ENCODE data around the gene CHST8. TPM values are rescaled to one million over a fixed set of nuclear protein-coding genes. Genes with fewer than 3 reads are reported as not detected.

The CHST8 gene
- total RNA-seq, 1 donor from 2014 or later = 3.2 TPM

- TF ChIP-seq, protein P1, sequence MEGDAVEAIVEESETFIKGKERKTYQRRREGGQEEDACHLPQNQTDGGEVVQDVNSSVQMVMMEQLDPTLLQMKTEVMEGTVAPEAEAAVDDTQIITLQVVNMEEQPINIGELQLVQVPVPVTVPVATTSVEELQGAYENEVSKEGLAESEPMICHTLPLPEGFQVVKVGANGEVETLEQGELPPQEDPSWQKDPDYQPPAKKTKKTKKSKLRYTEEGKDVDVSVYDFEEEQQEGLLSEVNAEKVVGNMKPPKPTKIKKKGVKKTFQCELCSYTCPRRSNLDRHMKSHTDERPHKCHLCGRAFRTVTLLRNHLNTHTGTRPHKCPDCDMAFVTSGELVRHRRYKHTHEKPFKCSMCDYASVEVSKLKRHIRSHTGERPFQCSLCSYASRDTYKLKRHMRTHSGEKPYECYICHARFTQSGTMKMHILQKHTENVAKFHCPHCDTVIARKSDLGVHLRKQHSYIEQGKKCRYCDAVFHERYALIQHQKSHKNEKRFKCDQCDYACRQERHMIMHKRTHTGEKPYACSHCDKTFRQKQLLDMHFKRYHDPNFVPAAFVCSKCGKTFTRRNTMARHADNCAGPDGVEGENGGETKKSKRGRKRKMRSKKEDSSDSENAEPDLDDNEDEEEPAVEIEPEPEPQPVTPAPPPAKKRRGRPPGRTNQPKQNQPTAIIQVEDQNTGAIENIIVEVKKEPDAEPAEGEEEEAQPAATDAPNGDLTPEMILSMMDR (IDR thresholded peaks at IDR 0.05) = no peak
- no peak for TF ChIP-seq POLR2A (IDR thresholded peaks at IDR 0.05)
- TF ChIP-seq POLR2AphosphoS5 (IDR thresholded peaks at IDR 0.05; ENCODE audit: insufficient read depth in 1 of 2, low read depth in 1 of 2) = no peak
- no peak for DNase-seq (ENCODE audit: extremely low spot score in 2 of 2)
- H3K36me3 ChIP-seq = no peaks in the 10 kb centered on the region
- no peaks in the 10 kb centered on the region for H3K27me3 ChIP-seq
- intact Hi-C loops (cut with DNase I) = loop anchor here (5.0 to 10.0 kb wide), 4 partner anchors 228 to 540 kb away; no protein-coding TSS in a partner anchor
- no peaks in the 10 kb centered on the region for H3K9me3 ChIP-seq
- peaks cover 4% of the 10 kb centered on the region for H3K4me1 ChIP-seq
- H3K4me3 ChIP-seq = no peak overlapping the region
- H3K27ac ChIP-seq = no peak overlapping the region
Observed at GRCh38 chr19:33774751-33775150, 153.0 kb downstream of the CHST8 start.

GRCh38 chr19:33775731-33776487 is 154.2 kb downstream of the CHST8 start:
- Histone ChIP-seq H3K27ac (no peak overlapping the region), H3K27me3 (no peaks in the 10 kb centered on the region), H3K4me1 (peaks cover 4% of the 10 kb centered on the region), H3K9me3 (no peaks in the 10 kb centered on the region), H3K4me3 (no peak overlapping the region), H3K36me3 (no peaks in the 10 kb centered on the region)
- no peak for DNase-seq (ENCODE audit: extremely low spot score in 2 of 2)
- no peak for TF ChIP-seq POLR2A (IDR thresholded peaks at IDR 0.05)
- TF ChIP-seq POLR2AphosphoS5 (IDR thresholded peaks at IDR 0.05; ENCODE audit: insufficient read depth in 1 of 2, low read depth in 1 of 2) = no peak
- TF ChIP-seq, protein P1 (IDR thresholded peaks at IDR 0.05) = no peak
- intact Hi-C loops (cut with DNase I) = loop anchor here (5.0 to 10.0 kb wide), 4 partner anchors 226 to 541 kb away; no protein-coding TSS in a partner anchor

- Histone ChIP-seq H3K4me1 (peaks cover 4% of the 10 kb centered on the region), H3K27me3 (no peaks in the 10 kb centered on the region), H3K27ac (no peak overlapping the region), H3K4me3 (no peak overlapping the region), H3K36me3 (no peaks in the 10 kb centered on the region), H3K9me3 (no peaks in the 10 kb centered on the region)
- TF ChIP-seq, protein P1 (IDR thresholded peaks at IDR 0.05) = no peak
- no peak for TF ChIP-seq POLR2AphosphoS5 (IDR thresholded peaks at IDR 0.05; ENCODE audit: insufficient read depth in 1 of 2, low read depth in 1 of 2)
- TF ChIP-seq POLR2A (IDR thresholded peaks at IDR 0.05) = no peak
- intact Hi-C loops (cut with DNase I) = loop anchor here (5.0 to 10.0 kb wide), 4 partner anchors 225 to 543 kb away; no protein-coding TSS in a partner anchor
- DNase-seq (ENCODE audit: extremely low spot score in 2 of 2) = no peak
Observed at GRCh38 chr19:33777351-33777750, 155.6 kb downstream of the CHST8 start.

- DNase-seq (ENCODE audit: extremely low spot score in 2 of 2) = no peak
- H3K4me1 ChIP-seq = peaks cover 4% of the 10 kb centered on the region
- H3K27ac ChIP-seq = no peak overlapping the region
- no peaks in the 10 kb centered on the region for H3K36me3 ChIP-seq
- H3K27me3 ChIP-seq = no peaks in the 10 kb centered on the region
- H3K4me3 ChIP-seq = no peak overlapping the region
- intact Hi-C loops (cut with DNase I) = loop anchor here (5.0 to 10.0 kb wide), 4 partner anchors 225 to 543 kb away; no protein-coding TSS in a partner anchor
- TF ChIP-seq POLR2AphosphoS5 (IDR thresholded peaks at IDR 0.05; ENCODE audit: insufficient read depth in 1 of 2, low read depth in 1 of 2) (no peak), POLR2A (IDR thresholded peaks at IDR 0.05) (no peak)
- TF ChIP-seq, protein P1 (IDR thresholded peaks at IDR 0.05) = no peak
- H3K9me3 ChIP-seq = no peaks in the 10 kb centered on the region
Observed at GRCh38 chr19:33777753-33778088, 156.0 kb downstream of the CHST8 start.
